ENCODE data around the gene SDHB.

The SDHB gene

GRCh38 chr1:17053685-17054410 lies at the start of gene SDHB:
Gene SDHB, minus strand, starts transcription at chr1:17054032. Its CDS starts 13 bp downstream, at chr1:17054019.
- peak; percentile 100 for DNase-seq

GRCh38 chr1:17102232-17102631 lies 48.4 kb upstream of the SDHB start:
- no peak for DNase-seq

DNA sequence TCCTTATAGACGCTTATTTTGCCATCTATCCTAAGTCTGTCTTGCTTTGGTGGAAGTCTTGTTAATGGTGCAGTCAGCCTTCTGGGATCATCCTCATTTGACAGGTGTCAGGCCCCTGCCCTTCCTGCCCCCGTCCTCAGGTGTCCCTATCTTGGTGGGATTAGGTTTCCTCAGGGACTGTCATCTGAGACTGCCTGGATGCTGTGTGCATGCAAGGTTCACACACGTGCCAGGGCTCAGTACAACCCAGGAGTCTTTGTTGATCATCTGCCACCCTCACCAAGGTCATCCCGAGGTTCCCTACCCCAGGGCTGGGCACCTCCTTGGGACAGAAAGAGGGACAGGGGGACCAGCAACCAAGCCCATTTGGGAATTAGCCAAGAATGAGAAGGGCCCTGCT lies 47.4 kb upstream of the SDHB start:
- no peak for DNase-seq

GRCh38 chr1:17099616-17100340 lies 45.9 kb upstream of the SDHB start:
- no peak for DNase-seq

DNA sequence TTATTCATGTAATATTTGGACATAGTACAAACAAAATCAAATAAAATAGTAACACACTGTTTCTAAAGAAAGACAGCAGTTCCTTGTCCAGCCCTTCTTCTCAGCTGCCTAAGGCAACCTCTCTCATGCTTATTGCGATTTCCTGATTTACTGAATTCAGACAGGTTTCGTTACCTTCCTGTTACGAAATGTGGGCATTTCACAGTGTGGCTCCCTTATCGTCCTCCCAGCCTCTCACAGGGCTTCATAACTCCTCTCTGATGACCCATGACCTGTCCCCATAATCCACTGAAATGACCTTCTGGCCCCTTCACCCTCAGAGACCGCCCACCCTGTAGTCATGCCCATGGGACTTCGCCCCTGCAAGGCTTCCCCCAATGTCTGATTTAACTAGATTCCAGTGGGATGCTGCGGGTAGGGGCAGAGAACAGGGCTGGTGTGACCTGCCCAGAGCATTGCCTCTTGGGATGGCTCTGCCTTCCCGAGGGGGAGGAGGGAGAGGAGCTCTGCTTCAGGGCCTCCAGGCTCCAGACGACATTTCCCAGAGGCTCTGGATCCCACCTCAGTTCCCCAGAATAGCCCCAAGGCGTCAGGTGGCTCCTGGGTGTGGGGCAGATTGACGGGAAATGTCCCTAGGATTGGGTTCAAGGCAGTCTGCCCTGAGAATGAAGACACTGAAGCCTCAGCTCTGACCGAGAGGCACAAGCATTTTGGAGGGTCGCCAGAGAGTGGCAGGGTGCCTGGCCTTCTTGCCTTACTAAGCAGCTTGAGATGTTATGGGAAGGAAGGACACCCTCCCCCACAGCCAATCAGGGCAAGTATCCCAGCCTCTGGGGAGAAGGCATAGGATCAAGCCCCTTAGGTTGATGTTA lies 44.9 kb upstream of the SDHB start:
- DNase-seq: no peak

GRCh38 chr1:17097787-17098186 lies 44.0 kb upstream of the SDHB start:
- no peak for DNase-seq

DNA sequence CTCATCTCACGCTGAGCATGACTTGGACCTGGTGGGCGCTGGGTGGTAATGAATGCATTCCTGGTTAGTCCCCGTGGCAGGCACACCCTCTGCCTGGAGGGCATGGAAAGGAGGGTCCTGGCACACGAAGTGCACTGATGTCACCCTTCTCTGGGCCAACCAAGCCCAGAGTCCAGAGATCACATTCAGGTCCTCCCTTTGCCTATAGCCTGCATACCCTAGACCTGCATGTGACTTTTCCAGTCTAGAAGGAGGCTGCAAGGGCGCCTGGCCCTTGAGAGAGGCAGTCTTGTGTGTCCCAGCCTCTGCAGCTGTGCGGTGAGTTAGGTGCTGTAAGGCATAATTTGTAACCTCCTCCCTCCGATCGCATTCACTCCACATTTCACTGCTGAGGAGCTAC lies 43.3 kb upstream of the SDHB start:
- DNase-seq: no peak

- DNase-seq: no peak
These were observed 42.8 kb upstream of the SDHB start for GRCh38 chr1:17096584-17096983.

DNA sequence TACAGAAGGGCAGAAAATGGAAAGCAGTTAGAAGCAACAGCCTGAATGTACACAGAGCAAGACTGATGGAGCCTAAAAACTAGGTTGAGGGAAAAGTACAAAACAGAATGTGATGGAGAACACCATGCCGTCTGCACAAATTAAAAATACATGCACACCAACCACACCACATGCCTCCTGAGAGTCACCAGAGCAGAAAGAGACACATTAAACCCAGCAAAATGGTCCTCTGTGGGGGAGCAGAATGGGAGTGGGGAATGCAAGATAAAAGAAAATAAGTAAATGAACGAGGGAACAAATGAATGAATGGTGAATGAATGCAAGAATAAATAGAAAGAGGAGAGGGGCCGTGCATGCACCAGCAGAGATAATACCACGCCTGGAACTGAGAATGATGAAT lies 41.3 kb upstream of the SDHB start:
- no peak for DNase-seq

GRCh38 chr1:17094664-17095063 lies 40.8 kb upstream of the SDHB start:
- no peak for DNase-seq

DNA sequence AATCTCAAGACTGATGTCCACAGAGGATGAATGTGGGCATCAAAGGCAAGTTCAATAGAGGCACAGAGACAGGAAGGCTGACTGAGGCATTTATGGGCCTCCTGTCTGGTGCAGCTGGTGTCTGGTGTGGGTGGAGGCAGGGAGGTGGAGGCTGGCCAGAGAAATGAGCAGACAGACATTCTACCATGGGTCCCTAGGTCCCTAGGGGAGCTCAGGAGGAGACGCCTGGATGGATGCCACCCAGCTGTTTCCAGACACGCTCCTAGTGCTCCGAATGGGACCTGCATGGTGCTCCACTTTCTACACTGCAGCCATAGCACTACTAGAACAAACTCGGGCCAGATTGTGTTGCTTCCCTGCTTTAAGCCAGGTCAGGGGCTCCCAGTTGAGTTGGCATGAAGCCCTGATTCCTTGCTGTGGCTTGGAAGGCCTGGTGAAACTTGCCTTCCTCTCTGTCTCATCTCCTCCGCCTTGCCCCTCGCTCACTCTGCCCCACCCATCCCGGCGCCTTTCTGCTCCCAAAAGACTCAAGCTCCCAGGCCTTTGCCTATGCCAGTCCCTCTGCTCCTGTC lies 40.1 kb upstream of the SDHB start:
- no peak for DNase-seq

DNA sequence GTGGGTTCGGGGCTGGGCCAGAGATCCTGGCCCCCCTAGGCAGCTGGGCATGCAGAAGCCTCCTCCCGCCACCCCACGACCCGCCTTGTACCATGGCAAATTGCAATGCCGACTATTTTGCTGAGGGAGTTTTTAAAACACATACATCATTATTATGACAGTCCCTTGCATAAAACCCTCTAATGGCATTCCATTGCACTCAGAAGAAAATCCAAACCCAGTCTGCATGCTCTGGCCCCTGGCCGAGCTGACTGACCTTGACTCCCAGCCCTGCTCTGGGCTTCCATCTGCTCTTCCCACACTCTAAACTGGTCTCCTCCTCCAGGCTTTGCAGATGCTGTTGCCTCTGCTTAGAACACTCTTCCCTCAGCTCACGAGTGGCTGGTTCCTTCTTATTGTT lies 37.4 kb upstream of the SDHB start:
- DNase-seq: no peak

GRCh38 chr1:17089506-17089905 lies 35.7 kb upstream of the SDHB start:
- DNase-seq: no peak

DNA sequence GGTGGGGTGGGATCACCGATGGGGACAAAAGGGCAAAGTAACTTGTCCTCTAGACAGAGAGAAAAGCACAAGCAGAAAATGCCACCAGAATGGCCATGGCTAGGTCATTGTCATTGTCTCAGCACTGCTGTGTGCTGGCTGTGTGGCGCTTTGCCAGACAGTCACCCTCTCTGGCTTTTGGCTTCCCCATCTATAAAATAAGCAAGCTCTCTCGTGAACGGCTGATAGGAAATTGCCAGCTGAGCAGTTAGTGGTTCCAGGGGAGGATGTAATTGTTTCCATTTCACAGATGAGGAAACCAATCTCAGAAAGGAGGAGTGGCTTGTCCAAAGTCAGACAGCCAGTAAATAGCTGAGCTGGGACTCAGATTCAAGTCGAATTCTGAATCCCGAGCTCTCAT lies 32.9 kb upstream of the SDHB start:
- DNase-seq: no peak

- no peak for DNase-seq
These were observed 31.0 kb upstream of the SDHB start for GRCh38 chr1:17084787-17085186.

- DNase-seq: no peak
These were observed 28.9 kb upstream of the SDHB start for GRCh38 chr1:17082761-17083160.

- DNase-seq: no peak
These were observed 27.6 kb upstream of the SDHB start for GRCh38 chr1:17081439-17081838.

GRCh38 chr1:17080880-17081279 lies 27.0 kb upstream of the SDHB start:
- DNase-seq: no peak

DNA sequence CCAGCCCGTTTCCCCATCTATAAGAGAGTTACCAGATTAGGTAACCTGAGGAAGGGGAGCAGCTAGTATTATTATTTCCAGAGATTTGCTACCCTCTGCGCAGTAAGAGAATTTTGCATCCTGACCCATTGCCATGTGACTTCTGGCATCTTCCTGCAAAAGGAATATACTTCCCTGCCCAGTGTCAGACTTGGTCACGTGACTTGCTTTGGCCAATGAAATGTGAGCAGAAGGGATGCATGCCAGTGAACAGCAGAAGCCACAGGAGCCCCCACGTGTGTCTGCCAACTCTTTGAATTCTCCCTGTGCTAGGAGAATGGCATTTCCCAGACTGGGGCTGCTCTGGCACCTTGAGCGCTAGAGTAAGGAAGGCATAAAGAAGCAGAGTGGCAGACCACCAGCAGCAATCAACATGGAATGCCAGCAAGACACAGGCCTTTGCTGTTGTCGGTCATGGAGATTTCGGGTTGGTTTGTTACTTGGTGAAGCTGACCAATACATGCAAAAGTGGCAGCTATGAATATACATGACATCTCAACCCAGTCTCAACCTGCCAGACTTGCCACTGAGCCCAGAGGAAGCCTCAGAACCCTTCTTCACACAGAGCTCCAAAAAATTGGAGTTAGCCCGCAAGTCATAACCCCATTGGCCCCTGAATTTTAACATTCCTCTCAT lies 26.4 kb upstream of the SDHB start:
- DNase-seq: no peak

GRCh38 chr1:17078991-17079868 lies 25.4 kb upstream of the SDHB start:
- DNase-seq: no peak

- DNase-seq: no peak
These were observed 21.8 kb upstream of the SDHB start for GRCh38 chr1:17075470-17076255.
